Stimulated activated memory B cell treated with anti-CD40 and anti-IgM and Interleukin-4, amounts not matched to agents 10 μg/mL and 1 μg/mL and 100 μg/mL, for 72 hours (primary cell): ENCODE measurements around the gene SH3BP5.

Experiments
- ATAC-seq: fragments of 150-1000 bp; cut with Tn5 transposase; 2 replicates; pipeline ENCODE4 v1.10.0; 2021
- H3K27ac Mint-ChIP-seq: one replicate; pipeline ENCODE4 v1.8.0; 2022; ENCODE audit warnings: mild to moderate bottlenecking, mixed read lengths
- H3K27me3 Mint-ChIP-seq: one replicate; pipeline ENCODE4 v1.8.0; 2022; ENCODE audit warnings: mixed read lengths
- H3K36me3 Mint-ChIP-seq: one replicate; pipeline ENCODE4 v1.8.0; 2022; ENCODE audit warnings: mixed read lengths
- H3K4me1 Mint-ChIP-seq: one replicate; pipeline ENCODE4 v1.8.0; 2022; ENCODE audit warnings: mixed read lengths
- H3K4me3 Mint-ChIP-seq: one replicate; pipeline ENCODE4 v1.8.0; 2022; ENCODE audit warnings: mild to moderate bottlenecking, moderate library complexity, mixed read lengths
- H3K9me3 Mint-ChIP-seq: one replicate; pipeline ENCODE4 v1.8.0; 2022; ENCODE audit warnings: mixed read lengths

SH3BP5 gene

DNA sequence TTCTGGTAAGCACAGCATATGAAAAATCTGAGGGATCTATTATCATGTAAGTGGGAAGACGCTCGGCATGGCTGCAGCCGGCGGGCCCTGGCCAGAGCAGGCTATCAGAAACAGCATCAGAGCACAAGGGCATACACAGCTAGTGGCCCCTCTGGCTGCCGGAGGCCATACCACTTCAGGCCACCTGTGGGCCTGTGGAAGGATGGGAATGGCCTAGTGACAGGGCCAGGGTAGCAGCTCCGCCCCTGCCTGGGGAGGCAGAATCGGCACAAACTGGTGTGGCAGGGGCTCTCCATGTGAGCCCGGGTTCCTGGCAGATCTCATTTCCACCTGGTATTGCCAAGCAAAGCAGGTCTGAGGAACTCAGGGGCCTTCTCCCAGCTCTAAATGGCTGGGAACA is 46.4 kb downstream of the SH3BP5 start:
- no peaks in the 10 kb centered on the region for H3K9me3 Mint-ChIP-seq
- no peaks in the 10 kb centered on the region for H3K27me3 Mint-ChIP-seq
- H3K27ac Mint-ChIP-seq: no peak overlapping the region
- H3K4me1 Mint-ChIP-seq: peaks cover 53% of the 10 kb centered on the region
- H3K36me3 Mint-ChIP-seq: peaks cover 7% of the 10 kb centered on the region
- ATAC-seq: no peak
- no peak overlapping the region for H3K4me3 Mint-ChIP-seq

DNA sequence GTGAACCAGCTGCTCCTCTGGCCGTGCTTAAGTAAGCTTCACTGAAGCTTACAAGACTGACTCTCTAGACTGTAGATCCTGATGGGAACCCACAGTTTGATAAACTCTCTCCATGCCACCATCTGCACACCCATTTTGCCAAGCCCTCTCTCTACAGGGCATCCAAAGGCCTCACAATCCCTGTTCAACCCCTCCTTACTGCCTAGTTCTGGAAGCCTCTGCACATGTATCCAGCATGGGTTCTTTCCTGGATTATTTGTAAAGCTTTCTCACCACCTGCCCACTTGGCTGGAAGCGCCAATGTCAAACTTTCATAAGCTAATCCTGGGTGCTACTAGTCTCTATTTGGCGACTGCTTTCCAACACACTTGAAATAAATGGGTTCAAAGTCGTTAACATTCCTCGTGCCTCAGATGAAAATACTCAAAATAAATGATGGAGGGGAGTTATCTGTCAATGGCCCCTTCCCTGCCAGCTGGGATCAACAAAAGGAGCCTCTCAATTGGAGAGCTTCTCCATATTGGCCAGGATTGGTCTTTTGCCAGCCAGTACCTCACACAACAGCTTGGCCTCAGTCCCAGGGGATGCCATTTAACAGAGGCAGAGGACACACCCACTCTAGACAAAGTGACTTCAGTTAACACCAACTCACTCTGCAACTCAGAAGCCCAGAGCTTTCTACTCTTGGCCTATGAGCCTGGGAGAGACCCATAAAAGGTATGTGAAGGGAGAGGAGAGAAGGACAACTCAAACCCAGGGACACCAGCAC is 48.1 kb downstream of the SH3BP5 start:
- Mint-ChIP-seq H3K27ac (peak overlapping the region; percentile 23), H3K4me3 (no peak overlapping the region), H3K9me3 (no peaks in the 10 kb centered on the region), H3K36me3 (peaks cover 7% of the 10 kb centered on the region), H3K27me3 (no peaks in the 10 kb centered on the region), H3K4me1 (peaks cover 55% of the 10 kb centered on the region)
- ATAC-seq: no peak

DNA sequence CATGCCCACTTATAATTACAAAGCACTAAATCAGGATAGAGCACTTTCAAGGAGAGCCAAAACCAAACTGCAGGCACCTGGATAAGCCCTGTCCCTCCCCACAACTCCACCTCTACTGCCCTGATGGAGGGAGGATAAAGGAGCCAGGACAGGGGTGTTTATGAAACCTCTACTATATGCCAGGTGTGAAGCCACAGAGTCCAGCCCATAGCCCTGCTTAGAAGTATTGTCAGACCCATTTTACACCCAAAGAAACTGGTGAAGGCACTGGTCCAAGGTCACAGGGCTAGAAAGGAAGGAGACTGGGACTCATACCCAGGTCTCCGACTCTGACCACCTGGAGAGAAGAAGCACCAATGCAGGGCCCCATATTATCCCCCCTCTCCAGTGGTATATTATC is 48.7 kb downstream of the SH3BP5 start:
- H3K4me1 Mint-ChIP-seq: peaks cover 55% of the 10 kb centered on the region
- H3K9me3 Mint-ChIP-seq: no peaks in the 10 kb centered on the region
- H3K36me3 Mint-ChIP-seq: peaks cover 7% of the 10 kb centered on the region
- peak overlapping the region; percentile 23 for H3K27ac Mint-ChIP-seq
- no peak for ATAC-seq
- no peak overlapping the region for H3K4me3 Mint-ChIP-seq
- H3K27me3 Mint-ChIP-seq: no peaks in the 10 kb centered on the region

DNA sequence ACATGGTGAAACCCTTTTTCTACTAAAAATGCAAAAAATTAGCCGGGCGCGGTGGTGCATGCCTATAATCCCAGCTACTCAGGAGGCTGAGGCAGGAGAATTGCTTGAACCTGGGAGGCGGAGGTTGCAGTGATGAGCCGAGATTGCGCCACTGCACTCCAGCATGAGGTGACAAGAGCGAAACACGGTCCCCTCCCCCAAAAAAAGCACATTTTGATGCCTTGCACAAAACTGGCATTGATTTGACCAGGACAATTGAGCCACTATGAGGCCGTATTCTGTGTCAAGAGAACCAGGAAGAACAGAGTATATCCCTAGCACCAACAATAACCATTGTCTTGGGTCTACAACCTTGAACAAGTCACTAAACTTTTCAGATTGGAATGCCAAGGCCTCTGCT is 50.6 kb downstream of the SH3BP5 start:
- H3K27ac Mint-ChIP-seq: no peak overlapping the region
- H3K4me1 Mint-ChIP-seq: peaks cover 57% of the 10 kb centered on the region
- no peaks in the 10 kb centered on the region for H3K9me3 Mint-ChIP-seq
- H3K4me3 Mint-ChIP-seq: no peak overlapping the region
- no peaks in the 10 kb centered on the region for H3K27me3 Mint-ChIP-seq
- peaks cover 7% of the 10 kb centered on the region for H3K36me3 Mint-ChIP-seq
- no peak for ATAC-seq

DNA sequence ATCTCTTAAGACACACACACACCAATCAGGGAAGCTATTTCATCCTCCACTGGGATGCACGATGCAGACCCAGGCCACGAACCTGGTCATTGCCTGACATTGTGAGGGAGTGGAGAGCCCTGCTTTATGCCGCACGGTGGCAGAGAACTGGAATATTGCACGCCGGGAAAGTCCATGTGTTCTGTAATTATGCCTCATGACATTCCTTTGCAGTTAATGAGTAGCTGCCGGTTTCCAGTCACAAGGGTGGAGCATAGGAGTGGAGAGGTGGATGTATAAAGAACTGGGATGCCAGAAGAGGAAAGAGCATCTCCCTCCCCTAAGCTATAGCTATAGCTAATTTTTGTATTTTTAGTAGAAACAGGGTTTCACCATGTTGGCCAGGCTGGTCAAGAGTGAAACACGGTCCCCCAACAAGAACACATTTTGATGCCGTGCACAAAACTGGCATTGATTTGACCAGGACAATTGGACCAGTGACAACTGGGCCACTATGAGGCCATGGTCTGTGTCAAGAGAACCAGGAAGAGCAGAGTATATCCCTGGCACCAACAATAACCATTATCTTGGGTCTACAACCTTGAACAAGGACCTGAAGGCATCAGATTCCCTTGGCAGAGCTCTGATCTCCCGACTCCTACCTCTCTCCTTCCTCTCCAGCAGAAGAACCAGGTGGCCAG is 51.4 kb downstream of the SH3BP5 start:
- H3K9me3 Mint-ChIP-seq: no peaks in the 10 kb centered on the region
- H3K36me3 Mint-ChIP-seq: peaks cover 6% of the 10 kb centered on the region
- H3K27me3 Mint-ChIP-seq: no peaks in the 10 kb centered on the region
- H3K27ac Mint-ChIP-seq: peak overlapping the region; percentile 4
- ATAC-seq: no peak
- no peak overlapping the region for H3K4me3 Mint-ChIP-seq
- H3K4me1 Mint-ChIP-seq: peaks cover 64% of the 10 kb centered on the region

GRCh38 chr3:15279671-15280402 is 52.5 kb downstream of the SH3BP5 start:
- no peaks in the 10 kb centered on the region for H3K9me3 Mint-ChIP-seq
- H3K4me1 Mint-ChIP-seq: peaks cover 75% of the 10 kb centered on the region
- no peaks in the 10 kb centered on the region for H3K36me3 Mint-ChIP-seq
- H3K27me3 Mint-ChIP-seq: no peaks in the 10 kb centered on the region
- peak overlapping the region; percentile 4 for H3K27ac Mint-ChIP-seq
- H3K4me3 Mint-ChIP-seq: no peak overlapping the region
- ATAC-seq: no peak

DNA sequence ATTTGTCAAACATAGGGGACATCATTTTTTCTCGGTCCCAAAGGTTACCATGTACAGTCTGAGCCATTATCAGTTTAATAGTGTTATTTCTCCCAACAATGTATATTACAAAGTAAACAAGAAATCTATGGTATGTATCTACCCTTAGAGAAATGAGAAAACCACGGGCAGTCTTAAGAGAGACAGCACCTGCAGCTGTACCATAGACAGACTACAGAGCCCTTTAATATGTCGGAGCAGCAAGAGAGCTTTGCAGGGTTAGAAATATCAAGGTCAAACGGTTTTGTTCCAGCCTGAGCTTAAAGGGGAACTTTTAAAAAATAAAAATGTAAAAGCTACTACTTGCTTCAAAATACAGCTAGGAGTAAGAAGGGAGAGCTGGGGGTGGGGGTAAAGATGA is 53.2 kb downstream of the SH3BP5 start:
- H3K27ac Mint-ChIP-seq: peak overlapping the region; percentile 4
- peaks cover 72% of the 10 kb centered on the region for H3K4me1 Mint-ChIP-seq
- H3K4me3 Mint-ChIP-seq: no peak overlapping the region
- no peaks in the 10 kb centered on the region for H3K36me3 Mint-ChIP-seq
- H3K27me3 Mint-ChIP-seq: no peaks in the 10 kb centered on the region
- ATAC-seq: no peak
- no peaks in the 10 kb centered on the region for H3K9me3 Mint-ChIP-seq

- Mint-ChIP-seq H3K4me1 (peaks cover 71% of the 10 kb centered on the region), H3K27ac (no peak overlapping the region), H3K36me3 (peaks cover 4% of the 10 kb centered on the region), H3K4me3 (no peak overlapping the region), H3K27me3 (no peaks in the 10 kb centered on the region), H3K9me3 (no peaks in the 10 kb centered on the region)
- ATAC-seq: no peak
Observed at GRCh38 chr3:15277861-15278500, 54.4 kb downstream of the SH3BP5 start.

GRCh38 chr3:15276028-15276724 is 56.2 kb downstream of the SH3BP5 start:
- peaks cover 82% of the 10 kb centered on the region for H3K4me1 Mint-ChIP-seq
- ATAC-seq: no peak
- H3K9me3 Mint-ChIP-seq: no peaks in the 10 kb centered on the region
- H3K27me3 Mint-ChIP-seq: no peaks in the 10 kb centered on the region
- H3K4me3 Mint-ChIP-seq: no peak overlapping the region
- H3K36me3 Mint-ChIP-seq: peaks cover 5% of the 10 kb centered on the region
- peak overlapping the region; percentile 14 for H3K27ac Mint-ChIP-seq

GRCh38 chr3:15273227-15273626 is 59.2 kb downstream of the SH3BP5 start:
- H3K4me3 Mint-ChIP-seq: no peak overlapping the region
- H3K27me3 Mint-ChIP-seq: no peaks in the 10 kb centered on the region
- H3K27ac Mint-ChIP-seq: peak overlapping the region; percentile 67
- no peaks in the 10 kb centered on the region for H3K9me3 Mint-ChIP-seq
- peaks cover 82% of the 10 kb centered on the region for H3K4me1 Mint-ChIP-seq
- peaks cover 11% of the 10 kb centered on the region for H3K36me3 Mint-ChIP-seq
- ATAC-seq: no peak

DNA sequence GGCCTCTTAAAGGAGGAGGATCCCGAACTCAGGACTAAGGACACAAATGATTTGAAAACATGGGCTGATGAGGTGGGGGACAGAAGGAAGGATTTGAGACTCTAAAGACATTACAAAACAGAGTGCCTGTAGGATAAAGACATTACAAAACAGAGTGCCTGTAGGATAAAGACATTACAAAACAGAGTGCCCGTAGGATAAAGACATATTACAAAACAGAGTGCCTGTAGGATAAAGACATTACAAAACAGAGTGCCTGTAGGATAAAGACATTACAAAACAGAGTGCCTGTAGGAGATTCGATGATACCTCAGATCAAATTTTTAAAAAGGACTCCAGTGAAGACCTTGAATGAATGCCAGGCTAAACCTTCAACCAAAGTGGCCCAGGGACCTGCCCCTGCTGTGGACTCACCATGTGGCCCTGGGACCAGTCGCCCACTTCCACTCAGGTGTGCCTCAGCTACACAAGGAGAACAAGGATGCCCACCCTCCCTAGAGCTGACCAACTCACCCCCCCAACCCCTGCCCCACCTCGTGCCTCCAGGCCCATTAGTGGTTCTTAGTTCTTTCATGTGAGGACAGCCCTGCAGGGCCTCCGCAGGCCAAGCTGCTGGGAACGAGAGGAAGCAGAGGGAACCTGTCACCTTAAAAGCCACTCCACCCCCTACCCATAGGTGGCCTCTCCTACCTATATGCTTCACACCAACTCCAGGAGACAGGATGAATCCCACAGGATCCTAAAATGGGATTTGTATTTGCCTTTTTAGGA is 59.8 kb downstream of the SH3BP5 start:
- Mint-ChIP-seq H3K27ac (peak overlapping the region; percentile 70), H3K9me3 (no peaks in the 10 kb centered on the region), H3K4me1 (peaks cover 85% of the 10 kb centered on the region), H3K4me3 (no peak overlapping the region), H3K36me3 (peaks cover 11% of the 10 kb centered on the region), H3K27me3 (no peaks in the 10 kb centered on the region)
- no peak for ATAC-seq

DNA sequence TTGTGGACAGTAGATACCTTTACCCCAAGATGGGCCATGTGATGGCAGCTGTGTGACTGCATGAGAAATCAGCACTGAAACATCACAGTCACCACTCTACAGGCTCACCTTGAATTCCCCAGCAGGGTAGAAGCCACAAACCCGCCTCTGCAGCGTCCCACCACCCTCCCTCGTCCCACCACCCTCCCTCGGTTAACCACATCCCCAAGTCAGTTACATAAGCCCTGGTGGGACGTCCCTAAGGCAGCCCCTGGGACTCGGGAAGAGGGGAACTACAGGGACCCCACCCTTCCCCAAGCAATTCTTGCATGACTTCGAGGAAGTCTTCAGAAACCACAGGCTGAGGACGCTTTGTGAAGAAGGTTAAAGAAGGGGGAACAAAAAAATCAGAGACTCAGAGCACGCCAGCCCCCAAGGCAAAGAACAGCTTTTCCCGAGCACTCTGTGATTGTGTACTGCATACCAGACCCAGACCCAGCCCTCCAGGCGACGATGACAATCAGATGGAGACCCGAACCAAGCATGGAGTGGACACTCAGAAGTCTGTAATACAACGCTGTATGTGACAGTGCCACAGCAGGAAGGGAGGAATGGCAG is 60.5 kb downstream of the SH3BP5 start:
- ATAC-seq: peak; percentile 94

GRCh38 chr3:15271030-15271429 is 61.4 kb downstream of the SH3BP5 start:
- Mint-ChIP-seq H3K27me3 (no peaks in the 10 kb centered on the region), H3K9me3 (no peaks in the 10 kb centered on the region), H3K4me1 (peaks cover 84% of the 10 kb centered on the region), H3K27ac (peak overlapping the region; percentile 70), H3K36me3 (peaks cover 16% of the 10 kb centered on the region), H3K4me3 (no peak overlapping the region)
- no peak for ATAC-seq

More for the DNA sequence above, 60.5 kb downstream of the SH3BP5 start:
- no peaks in the 10 kb centered on the region for H3K9me3 Mint-ChIP-seq
- H3K27me3 Mint-ChIP-seq: no peaks in the 10 kb centered on the region
- peaks cover 82% of the 10 kb centered on the region for H3K4me1 Mint-ChIP-seq
- H3K36me3 Mint-ChIP-seq: peaks cover 11% of the 10 kb centered on the region
- peak overlapping the region; percentile 32 for H3K4me3 Mint-ChIP-seq
- peak overlapping the region; percentile 70 for H3K27ac Mint-ChIP-seq
